ENCODE results near the gene SLC22A12.

DNA sequence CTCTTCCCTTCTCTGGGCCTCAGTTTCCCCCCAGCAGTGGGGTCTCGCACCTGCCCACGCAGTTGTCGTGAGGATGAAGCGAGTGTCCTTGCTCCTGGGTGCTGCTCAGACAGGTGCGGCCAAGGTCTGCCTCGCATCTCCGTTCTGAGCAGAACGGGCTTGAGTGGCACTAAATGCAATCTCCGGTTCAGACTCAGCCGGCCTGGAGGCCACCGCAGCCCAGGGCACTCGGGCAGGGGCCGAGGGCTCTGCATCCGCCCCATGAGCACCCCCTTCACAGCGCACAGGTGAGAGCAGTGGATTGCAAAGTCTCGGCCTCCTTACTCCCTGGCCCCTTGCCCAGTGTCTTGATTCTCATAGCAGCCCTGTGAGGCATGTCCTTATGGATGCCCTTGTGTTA lies 30.1 kb upstream of the SLC22A12 start:
- TF ChIP-seq POLR2A (IDR thresholded peaks at IDR 0.05): no peak
- TF ChIP-seq, protein P1, sequence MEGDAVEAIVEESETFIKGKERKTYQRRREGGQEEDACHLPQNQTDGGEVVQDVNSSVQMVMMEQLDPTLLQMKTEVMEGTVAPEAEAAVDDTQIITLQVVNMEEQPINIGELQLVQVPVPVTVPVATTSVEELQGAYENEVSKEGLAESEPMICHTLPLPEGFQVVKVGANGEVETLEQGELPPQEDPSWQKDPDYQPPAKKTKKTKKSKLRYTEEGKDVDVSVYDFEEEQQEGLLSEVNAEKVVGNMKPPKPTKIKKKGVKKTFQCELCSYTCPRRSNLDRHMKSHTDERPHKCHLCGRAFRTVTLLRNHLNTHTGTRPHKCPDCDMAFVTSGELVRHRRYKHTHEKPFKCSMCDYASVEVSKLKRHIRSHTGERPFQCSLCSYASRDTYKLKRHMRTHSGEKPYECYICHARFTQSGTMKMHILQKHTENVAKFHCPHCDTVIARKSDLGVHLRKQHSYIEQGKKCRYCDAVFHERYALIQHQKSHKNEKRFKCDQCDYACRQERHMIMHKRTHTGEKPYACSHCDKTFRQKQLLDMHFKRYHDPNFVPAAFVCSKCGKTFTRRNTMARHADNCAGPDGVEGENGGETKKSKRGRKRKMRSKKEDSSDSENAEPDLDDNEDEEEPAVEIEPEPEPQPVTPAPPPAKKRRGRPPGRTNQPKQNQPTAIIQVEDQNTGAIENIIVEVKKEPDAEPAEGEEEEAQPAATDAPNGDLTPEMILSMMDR (IDR thresholded peaks at IDR 0.05): no peak
